ENCODE results near the gene JARID2. TPM values are rescaled to one million over a fixed set of nuclear protein-coding genes. Genes with fewer than 3 reads are reported as not detected.

Gene JARID2
- total and polyA plus RNA-seq, 4 donors, result 1.4 to 12.3 (median 3.4) TPM

DNA sequence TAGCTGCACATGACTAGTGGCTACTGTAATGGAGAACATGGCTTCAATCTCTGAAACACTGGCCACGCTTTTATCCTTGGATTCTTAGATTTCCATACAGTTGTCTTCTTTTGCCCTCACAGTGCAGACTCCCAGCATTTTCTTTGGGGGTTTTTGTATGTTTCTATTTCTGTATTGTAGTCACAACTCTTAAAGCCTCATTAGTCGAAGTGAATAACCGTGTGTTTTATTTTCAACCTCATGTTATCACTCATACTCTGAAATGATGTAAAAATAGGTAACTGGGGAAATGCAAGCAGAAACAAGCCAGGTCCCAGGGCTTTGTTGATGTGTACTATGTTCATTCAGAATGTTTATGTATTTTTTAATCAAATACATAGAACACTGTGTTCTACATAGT is 162.9 kb downstream of the JARID2 start:
- 89% methylated on average over 3 of the region's 3 CpGs for WGBS
- H3K4me1 ChIP-seq (ENCODE audit: control insufficient read depth in 4 of 4, insufficient read depth in 4 of 4, low read length in 3 of 4), result peaks cover 0 to 15% (median 10%) of the 10 kb centered on the region in 4 donors
- no peak for DNase-seq (ENCODE audit: low spot score)

DNA sequence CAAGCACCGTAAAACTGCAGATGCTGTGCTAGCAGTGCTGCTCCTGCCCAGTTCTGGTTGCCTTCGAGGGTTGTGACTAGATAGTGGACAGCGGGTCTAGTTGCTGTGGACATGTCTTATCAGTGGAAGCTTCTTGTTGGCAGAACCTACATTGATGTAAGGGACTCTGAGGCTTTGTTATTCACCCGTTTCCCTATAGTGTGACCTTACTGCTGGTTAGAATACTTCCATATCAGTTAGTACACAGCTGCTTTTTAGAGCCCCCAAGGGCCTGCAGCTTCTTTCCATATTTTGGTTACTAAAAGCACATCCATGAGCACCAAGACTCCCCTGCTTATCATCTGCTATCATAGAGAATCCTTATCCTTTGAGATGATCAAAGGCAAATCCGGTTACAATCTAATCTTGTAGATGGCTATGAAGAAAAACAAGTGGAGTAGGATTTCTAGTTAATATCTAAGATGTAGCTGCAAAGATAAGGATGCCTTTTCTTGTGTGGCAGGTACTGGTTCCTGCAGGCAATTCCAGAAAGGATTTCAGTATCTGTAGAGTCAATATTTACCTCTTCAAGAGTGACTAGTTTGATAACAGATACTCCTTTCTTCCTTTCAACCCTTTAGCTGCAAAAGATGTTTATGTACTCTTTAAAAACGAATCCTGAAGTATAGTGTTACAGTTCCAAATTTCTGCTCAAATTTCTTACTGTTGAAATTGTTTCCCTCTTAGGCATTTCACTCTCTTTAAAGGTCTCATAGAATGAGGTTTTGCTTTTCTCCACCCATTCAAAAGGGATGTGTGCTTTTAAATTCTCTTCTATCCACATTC is 163.6 kb downstream of the JARID2 start:
- WGBS, result 85% methylated on average over 6 of the region's 6 CpGs
- DNase-seq (ENCODE audit: low spot score), result no peak
- Histone ChIP-seq H3K4me1 (ENCODE audit: control insufficient read depth in 4 of 4, insufficient read depth in 4 of 4, low read length in 3 of 4) (peaks cover 0 to 7% (median 4%) of the 10 kb centered on the region in 4 donors), H3K36me3 (ENCODE audit: control insufficient read depth in 4 of 4, insufficient read depth in 3 of 4, low read depth in 1 of 4, low read length in 3 of 4) (no peaks in the 10 kb centered on the region), H3K4me3 (ENCODE audit: low read depth in 1 of 3, low read length in 3 of 3) (no peak overlapping the region), H3K9ac (ENCODE audit: low read depth in 1 of 2, low read length in 2 of 2) (no peak overlapping the region), H3K9me3 (ENCODE audit: control insufficient read depth in 4 of 4, low read length in 3 of 4) (no peaks in the 10 kb centered on the region), H3K27me3 (ENCODE audit: control insufficient read depth in 4 of 4, insufficient read depth in 4 of 4, low read length in 3 of 4) (no peaks in the 10 kb centered on the region), H3K27ac (ENCODE audit: low read depth in 1 of 2, low read length in 2 of 2) (no peak overlapping the region)
- TF ChIP-seq HNF4A (conservative IDR thresholded peaks at IDR 0.05) (no peak), RXRA (IDR thresholded peaks at IDR 0.05) (no peak), FOXA2 (IDR thresholded peaks at IDR 0.05) (no peak), JUND (IDR thresholded peaks at IDR 0.05) (no peak), SP1 (IDR thresholded peaks at IDR 0.05) (no peak), RAD21 (IDR thresholded peaks at IDR 0.05) (no peak), GABPA (IDR thresholded peaks at IDR 0.05 in 1 of 2, conservative IDR thresholded peaks at IDR 0.05 in 1 of 2) (no peak), EGR1 (IDR thresholded peaks at IDR 0.05; ENCODE audit: low read depth in 2 of 2) (no peak), NR2F2 (IDR thresholded peaks at IDR 0.05) (no peak)
- TF ChIP-seq, protein P1, sequence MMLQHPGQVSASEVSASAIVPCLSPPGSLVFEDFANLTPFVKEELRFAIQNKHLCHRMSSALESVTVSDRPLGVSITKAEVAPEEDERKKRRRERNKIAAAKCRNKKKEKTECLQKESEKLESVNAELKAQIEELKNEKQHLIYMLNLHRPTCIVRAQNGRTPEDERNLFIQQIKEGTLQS (IDR thresholded peaks at IDR 0.05), result no peak
- TF ChIP-seq, protein P2, sequence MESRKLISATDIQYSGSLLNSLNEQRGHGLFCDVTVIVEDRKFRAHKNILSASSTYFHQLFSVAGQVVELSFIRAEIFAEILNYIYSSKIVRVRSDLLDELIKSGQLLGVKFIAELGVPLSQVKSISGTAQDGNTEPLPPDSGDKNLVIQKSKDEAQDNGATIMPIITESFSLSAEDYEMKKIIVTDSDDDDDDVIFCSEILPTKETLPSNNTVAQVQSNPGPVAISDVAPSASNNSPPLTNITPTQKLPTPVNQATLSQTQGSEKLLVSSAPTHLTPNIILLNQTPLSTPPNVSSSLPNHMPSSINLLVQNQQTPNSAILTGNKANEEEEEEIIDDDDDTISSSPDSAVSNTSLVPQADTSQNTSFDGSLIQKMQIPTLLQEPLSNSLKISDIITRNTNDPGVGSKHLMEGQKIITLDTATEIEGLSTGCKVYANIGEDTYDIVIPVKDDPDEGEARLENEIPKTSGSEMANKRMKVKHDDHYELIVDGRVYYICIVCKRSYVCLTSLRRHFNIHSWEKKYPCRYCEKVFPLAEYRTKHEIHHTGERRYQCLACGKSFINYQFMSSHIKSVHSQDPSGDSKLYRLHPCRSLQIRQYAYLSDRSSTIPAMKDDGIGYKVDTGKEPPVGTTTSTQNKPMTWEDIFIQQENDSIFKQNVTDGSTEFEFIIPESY (IDR thresholded peaks at IDR 0.05), result no peak
- TF ChIP-seq, protein P3, sequence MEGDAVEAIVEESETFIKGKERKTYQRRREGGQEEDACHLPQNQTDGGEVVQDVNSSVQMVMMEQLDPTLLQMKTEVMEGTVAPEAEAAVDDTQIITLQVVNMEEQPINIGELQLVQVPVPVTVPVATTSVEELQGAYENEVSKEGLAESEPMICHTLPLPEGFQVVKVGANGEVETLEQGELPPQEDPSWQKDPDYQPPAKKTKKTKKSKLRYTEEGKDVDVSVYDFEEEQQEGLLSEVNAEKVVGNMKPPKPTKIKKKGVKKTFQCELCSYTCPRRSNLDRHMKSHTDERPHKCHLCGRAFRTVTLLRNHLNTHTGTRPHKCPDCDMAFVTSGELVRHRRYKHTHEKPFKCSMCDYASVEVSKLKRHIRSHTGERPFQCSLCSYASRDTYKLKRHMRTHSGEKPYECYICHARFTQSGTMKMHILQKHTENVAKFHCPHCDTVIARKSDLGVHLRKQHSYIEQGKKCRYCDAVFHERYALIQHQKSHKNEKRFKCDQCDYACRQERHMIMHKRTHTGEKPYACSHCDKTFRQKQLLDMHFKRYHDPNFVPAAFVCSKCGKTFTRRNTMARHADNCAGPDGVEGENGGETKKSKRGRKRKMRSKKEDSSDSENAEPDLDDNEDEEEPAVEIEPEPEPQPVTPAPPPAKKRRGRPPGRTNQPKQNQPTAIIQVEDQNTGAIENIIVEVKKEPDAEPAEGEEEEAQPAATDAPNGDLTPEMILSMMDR (IDR thresholded peaks at IDR 0.05; ENCODE audit: low read depth, low read length, missing input control), result no peak
- TF ChIP-seq, protein P4, sequence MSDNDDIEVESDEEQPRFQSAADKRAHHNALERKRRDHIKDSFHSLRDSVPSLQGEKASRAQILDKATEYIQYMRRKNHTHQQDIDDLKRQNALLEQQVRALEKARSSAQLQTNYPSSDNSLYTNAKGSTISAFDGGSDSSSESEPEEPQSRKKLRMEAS (IDR thresholded peaks at IDR 0.05), result no peak

More for the DNA sequence above, 162.9 kb downstream of the JARID2 start:
- Histone ChIP-seq H3K9ac (ENCODE audit: low read depth in 1 of 2, low read length in 2 of 2) (no peak overlapping the region), H3K27ac (ENCODE audit: low read depth in 1 of 2, low read length in 2 of 2) (no peak overlapping the region), H3K9me3 (ENCODE audit: control insufficient read depth in 4 of 4, low read length in 3 of 4) (no peaks in the 10 kb centered on the region), H3K4me3 (ENCODE audit: low read depth in 1 of 3, low read length in 3 of 3) (no peak overlapping the region), H3K36me3 (ENCODE audit: control insufficient read depth in 4 of 4, insufficient read depth in 3 of 4, low read depth in 1 of 4, low read length in 3 of 4) (no peaks in the 10 kb centered on the region), H3K27me3 (ENCODE audit: control insufficient read depth in 4 of 4, insufficient read depth in 4 of 4, low read length in 3 of 4) (no peaks in the 10 kb centered on the region)
- TF ChIP-seq RXRA (IDR thresholded peaks at IDR 0.05), result no peak
- no peak for TF ChIP-seq EGR1 (IDR thresholded peaks at IDR 0.05; ENCODE audit: low read depth in 2 of 2)
- TF ChIP-seq GABPA (IDR thresholded peaks at IDR 0.05 in 1 of 2, conservative IDR thresholded peaks at IDR 0.05 in 1 of 2), result no peak
- TF ChIP-seq YY1 (IDR thresholded peaks at IDR 0.05), result no peak
- TF ChIP-seq HNF4A (conservative IDR thresholded peaks at IDR 0.05), result no peak
- TF ChIP-seq NR2F2 (IDR thresholded peaks at IDR 0.05), result no peak
- TF ChIP-seq, protein P2 (IDR thresholded peaks at IDR 0.05), result no peak
- TF ChIP-seq, protein P4 (IDR thresholded peaks at IDR 0.05), result no peak
- no peak for TF ChIP-seq SP1 (IDR thresholded peaks at IDR 0.05)
- TF ChIP-seq FOXA1 (IDR thresholded peaks at IDR 0.05), result no peak

All from liver (tissue), 9 donors.